ENCODE data around the gene DDX42. TPM values are rescaled to one million over a fixed set of nuclear protein-coding genes. Genes with fewer than 3 reads are reported as not detected.

DDX42 gene
- total and polyA plus RNA-seq, 2 of the 13 experiments (the other 11 are each of a cell fraction or from before 2014, with no cell fraction given) = 87.2 to 92.9 TPM

DNA sequence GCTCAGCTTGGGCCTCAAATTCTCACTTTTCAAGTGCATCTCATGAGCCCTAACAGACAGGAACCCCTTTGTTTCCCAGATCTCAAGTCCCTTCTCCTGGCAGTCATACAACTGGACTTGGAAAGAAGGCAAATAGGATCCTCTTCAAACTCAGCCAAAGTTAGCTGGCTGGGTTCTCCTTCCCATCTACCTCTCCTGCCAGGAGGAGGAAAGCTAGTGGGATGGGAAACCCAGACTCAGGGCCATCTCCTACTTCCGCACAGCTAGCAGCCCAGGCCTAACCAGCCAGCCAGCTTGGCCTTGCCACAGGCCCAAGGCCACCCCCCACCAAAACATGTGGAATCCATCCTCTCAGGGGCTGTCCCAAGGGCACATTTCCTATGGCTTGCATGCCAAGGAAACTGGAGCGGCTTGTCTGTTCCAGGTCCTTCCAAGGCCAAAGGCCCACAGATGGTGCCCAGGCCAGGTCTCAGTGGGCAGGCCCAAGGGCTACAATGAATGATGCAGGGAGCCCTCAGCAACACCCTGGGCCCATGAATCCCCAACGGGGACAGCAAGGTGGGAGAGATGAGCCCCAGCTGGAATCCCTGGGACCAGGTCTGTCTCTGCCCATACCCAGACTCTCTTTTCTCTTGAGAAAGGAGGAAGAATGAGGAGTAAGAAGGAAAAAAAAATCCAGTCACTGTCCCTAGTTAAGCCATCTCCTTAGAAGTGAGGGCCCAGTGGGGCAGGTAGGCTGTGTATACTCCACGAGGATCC lies 66.8 kb downstream of the DDX42 start (continued):
- TF ChIP-seq ELF4 (CRISPR knock-in tag; IDR thresholded peaks at IDR 0.05; ENCODE audit: borderline replicate concordance) = no peak
- peak; percentile 49 for TF ChIP-seq ZFY (CRISPR knock-in tag; IDR thresholded peaks at IDR 0.05)
- TF ChIP-seq ZNF776 (CRISPR knock-in tag; IDR thresholded peaks at IDR 0.05) = peak; percentile 77; the same call in 1 of the 2 replicates
- no peak for TF ChIP-seq ZIK1 (CRISPR knock-in tag; IDR thresholded peaks at IDR 0.05; ENCODE audit: borderline replicate concordance, low read depth)
- no peak for TF ChIP-seq MXD4 (CRISPR knock-in tag; IDR thresholded peaks at IDR 0.05)
- TF ChIP-seq MEIS2 (CRISPR knock-in tag; IDR thresholded peaks at IDR 0.05) = no peak
- TF ChIP-seq, protein P1, sequence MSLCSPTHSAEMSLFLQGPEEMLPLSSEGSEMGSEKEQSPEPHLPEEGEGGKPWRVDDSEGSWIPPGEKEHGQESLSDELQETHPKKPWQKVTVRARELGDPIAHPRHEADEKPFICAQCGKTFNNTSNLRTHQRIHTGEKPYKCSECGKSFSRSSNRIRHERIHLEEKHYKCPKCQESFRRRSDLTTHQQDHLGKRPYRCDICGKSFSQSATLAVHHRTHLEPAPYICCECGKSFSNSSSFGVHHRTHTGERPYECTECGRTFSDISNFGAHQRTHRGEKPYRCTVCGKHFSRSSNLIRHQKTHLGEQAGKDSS (CRISPR knock-in tag; IDR thresholded peaks at IDR 0.05; ENCODE audit: borderline replicate concordance, low read depth) = 0 out of 2 replicates have a peak, but pooled peaks have one; percentile 16
- 0 out of 2 replicates have a peak, but pooled peaks have one; percentile 13 for TF ChIP-seq ZNF556 (CRISPR knock-in tag; IDR thresholded peaks at IDR 0.05; ENCODE audit: borderline replicate concordance)
- no peak for TF ChIP-seq ZNF3 (CRISPR knock-in tag; IDR thresholded peaks at IDR 0.05)
- 0 out of 2 replicates have a peak, but pooled peaks have one; percentile 60 for TF ChIP-seq ZFYVE20 (CRISPR knock-in tag; IDR thresholded peaks at IDR 0.05; ENCODE audit: borderline replicate concordance, low read depth)
- no peak for TF ChIP-seq ZNF121 (CRISPR knock-in tag; IDR thresholded peaks at IDR 0.05)
- TF ChIP-seq ZNF17 (CRISPR knock-in tag; IDR thresholded peaks at IDR 0.05) = no peak
- TF ChIP-seq ZNF646 (CRISPR knock-in tag; IDR thresholded peaks at IDR 0.05) = peak; percentile 51; the same call in 1 of the 2 replicates
- TF ChIP-seq FOXK1 (CRISPR knock-in tag; IDR thresholded peaks at IDR 0.05; ENCODE audit: borderline replicate concordance, low read depth) = no peak
- TF ChIP-seq KDM5B (CRISPR knock-in tag; IDR thresholded peaks at IDR 0.05; ENCODE audit: borderline replicate concordance) = peak; percentile 49
- TF ChIP-seq GPBP1L1 (CRISPR knock-in tag; IDR thresholded peaks at IDR 0.05) = no peak
- TF ChIP-seq, protein P2, sequence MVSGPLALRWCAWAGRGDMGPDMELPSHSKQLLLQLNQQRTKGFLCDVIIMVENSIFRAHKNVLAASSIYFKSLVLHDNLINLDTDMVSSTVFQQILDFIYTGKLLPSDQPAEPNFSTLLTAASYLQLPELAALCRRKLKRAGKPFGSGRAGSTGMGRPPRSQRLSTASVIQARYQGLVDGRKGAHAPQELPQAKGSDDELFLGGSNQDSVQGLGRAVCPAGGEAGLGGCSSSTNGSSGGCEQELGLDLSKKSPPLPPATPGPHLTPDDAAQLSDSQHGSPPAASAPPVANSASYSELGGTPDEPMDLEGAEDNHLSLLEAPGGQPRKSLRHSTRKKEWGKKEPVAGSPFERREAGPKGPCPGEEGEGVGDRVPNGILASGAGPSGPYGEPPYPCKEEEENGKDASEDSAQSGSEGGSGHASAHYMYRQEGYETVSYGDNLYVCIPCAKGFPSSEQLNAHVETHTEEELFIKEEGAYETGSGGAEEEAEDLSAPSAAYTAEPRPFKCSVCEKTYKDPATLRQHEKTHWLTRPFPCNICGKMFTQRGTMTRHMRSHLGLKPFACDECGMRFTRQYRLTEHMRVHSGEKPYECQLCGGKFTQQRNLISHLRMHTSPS (CRISPR knock-in tag; IDR thresholded peaks at IDR 0.05; ENCODE audit: low read depth) = no peak
- TF ChIP-seq MXI1 (IDR thresholded peaks at IDR 0.05; ENCODE audit: borderline replicate concordance, low read depth, low read length) = no peak; the same call in 2 of the 3 replicates
- peak; percentile 66; the same call in 1 of the 2 replicates for TF ChIP-seq CC2D1A (CRISPR knock-in tag; IDR thresholded peaks at IDR 0.05)
